Measurements from ENCODE around the gene PSTK.

Gene PSTK

DNA sequence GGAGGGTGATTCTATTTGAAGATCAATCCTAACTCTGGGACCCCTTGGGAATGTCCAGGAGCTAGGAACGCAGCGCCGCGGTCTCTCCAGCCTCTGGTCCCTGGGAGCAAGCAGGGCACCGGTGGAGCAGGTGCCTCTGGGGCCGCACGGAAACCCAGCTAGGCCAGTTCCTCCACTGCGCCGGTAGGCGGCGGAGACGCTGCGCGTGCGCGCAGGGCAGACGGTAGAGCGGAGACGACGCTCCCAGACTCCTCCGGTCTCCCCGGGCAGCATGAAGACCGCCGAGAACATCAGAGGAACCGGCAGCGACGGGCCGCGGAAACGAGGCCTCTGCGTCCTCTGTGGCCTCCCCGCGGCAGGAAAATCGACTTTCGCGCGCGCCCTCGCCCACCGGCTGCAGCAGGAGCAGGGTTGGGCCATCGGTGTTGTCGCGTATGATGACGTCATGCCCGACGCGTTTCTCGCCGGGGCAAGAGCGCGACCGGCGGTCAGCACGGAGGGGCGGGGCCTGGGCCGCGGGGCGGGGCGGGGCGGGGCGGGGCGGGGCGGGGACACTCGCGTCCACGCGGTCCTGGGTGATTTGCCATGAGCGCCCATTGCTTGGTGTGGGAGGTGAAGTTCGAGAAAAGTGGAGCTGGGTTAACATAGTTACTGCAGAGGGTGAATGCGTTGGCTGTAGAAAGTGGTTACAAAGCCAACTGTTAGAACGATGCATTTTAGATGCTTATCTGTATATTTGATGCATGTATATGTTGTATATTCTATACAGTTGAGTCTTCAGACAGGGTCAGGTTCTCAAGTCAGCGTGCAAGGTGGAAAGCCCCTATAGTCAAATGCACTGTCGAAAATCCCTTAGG lies at the start of gene PSTK:
Gene PSTK, plus strand, starts transcription at position 193 of the 857 bp plus-strand sequence. Its CDS starts 79 bp downstream, at position 272.
- DNase-seq: peak; percentile 95

- peak; percentile 92 for DNase-seq
Measured at GRCh38 chr10:122931088-122931906, 48.9 kb upstream of the PSTK start.

GRCh38 chr10:122939133-122939855 lies 40.9 kb upstream of the PSTK start:
- DNase-seq: no peak

- DNase-seq: peak; percentile 39
Measured at GRCh38 chr10:122939856-122940543, 40.2 kb upstream of the PSTK start.

GRCh38 chr10:122949296-122949695 lies 30.9 kb upstream of the PSTK start:
- DNase-seq: no peak

GRCh38 chr10:122953902-122954730 lies 26.1 kb upstream of the PSTK start, which contains the start of gene C10orf88:
TSS of gene C10orf88 (minus strand) at chr10:122954227. CDS start at chr10:122954178, 49 bp downstream.
- peak; percentile 99 for DNase-seq

GRCh38 chr10:122954731-122955050 lies 25.5 kb upstream of the PSTK start:
- no peak for DNase-seq

GRCh38 chr10:122955892-122956291 lies 24.3 kb upstream of the PSTK start:
- DNase-seq: no peak

DNA sequence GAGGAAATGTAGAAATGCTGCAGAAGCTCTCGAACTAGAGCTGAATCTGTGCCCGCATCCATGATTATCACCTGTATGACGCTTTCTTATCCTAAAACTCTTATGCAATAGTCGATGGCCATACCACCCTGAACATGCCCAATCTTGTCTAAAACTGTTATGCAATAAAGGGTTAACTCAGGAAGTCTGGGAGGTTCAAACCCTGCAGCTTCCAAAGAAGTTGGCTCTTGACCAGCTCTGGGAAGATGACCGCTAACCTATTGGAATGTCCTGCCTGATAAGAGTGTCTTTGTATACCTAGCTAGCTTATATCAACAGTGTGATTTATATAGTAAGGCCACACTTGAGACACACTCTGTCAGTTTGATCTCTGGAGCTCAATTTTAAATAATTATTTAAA lies 22.7 kb upstream of the PSTK start:
- no peak for DNase-seq

DNA sequence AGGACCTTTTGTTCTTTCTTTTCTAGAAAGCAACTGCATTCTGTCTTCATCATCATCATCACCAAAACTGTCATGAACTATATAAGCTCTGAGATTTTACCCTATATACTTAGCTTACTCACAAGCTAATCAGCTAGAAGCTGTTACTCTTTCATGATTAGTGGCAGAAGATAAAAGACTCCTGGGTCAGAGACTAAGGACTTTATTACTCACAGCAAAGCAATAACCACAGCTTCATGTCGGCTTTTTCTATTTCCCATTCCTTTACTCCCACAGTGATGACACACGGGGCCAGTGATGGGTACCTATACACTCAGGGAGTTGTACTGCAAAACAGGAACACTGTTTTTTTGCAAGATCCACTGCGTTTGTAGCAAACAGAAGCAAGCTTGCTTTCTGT lies 17.8 kb upstream of the PSTK start:
- DNase-seq: no peak

GRCh38 chr10:122966879-122967278 lies 13.3 kb upstream of the PSTK start:
- no peak for DNase-seq

- no peak for DNase-seq
Measured at GRCh38 chr10:122968698-122969097, 11.5 kb upstream of the PSTK start.

DNA sequence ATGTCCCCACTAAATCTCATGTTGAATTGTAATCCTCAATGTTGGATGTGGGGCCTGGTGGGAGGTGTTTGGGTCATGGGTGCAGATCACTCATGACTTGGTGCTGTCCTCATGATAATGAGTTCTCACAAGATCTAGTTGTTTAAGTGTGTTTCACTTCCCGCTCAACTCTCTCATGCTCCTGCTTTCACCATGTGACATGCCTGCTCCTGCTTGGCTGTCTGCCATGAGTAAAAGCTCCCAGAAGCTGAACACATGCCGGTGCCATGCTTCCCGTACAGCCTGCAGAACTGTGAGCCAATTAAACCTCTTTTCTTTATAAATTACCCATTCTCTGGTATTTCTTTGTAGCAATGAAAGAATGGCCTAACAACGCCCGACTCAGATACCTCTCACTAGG lies 6.2 kb upstream of the PSTK start:
- no peak for DNase-seq

- no peak for DNase-seq
Measured at GRCh38 chr10:122974543-122975064, 5.6 kb upstream of the PSTK start.

GRCh38 chr10:122981066-122981464 lies 864 bp downstream of the PSTK start:
- peak; percentile 80 for DNase-seq

GRCh38 chr10:122983898-122984297 lies 3.7 kb downstream of the PSTK start:
- DNase-seq: no peak

- DNase-seq: no peak
Measured at GRCh38 chr10:122984708-122985107, 4.5 kb downstream of the PSTK start.

DNA sequence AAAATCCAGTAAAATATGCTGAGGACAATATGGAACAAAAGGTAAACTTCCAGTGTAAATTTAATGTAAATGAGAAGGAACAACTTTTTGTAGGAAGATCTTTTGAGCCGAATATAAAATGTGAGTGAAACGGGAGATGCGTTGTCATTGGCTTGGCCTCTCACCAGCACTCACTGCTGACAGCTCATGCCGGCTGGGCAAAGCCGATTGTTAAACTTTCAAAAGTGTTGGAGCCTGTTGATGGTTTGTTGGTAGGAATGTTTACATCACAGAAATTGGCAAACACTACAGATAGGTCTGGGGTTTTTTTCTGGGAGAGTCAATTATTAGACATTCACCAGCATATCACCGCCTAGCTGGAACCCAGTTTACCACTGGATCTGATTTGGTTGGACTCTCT lies 6.1 kb downstream of the PSTK start:
- DNase-seq: no peak

DNA sequence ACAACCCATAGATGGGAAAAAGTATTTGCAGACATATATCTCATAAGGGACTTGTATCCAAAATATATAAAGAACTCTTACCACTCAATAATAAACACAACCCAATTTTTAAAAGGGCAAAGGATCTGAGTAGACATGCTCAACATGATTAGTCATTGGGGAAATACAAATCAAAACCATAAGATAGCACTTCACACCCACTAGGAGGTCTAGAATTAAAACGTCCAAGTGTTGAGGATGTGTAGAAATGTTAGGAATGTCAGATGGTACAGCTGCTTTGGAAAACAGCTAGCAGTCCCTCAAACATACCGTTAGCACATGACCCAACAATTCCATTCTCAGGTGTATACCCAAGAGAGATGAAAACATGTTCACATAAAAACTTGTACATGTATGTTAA lies 8.3 kb downstream of the PSTK start:
- no peak for DNase-seq

DNA sequence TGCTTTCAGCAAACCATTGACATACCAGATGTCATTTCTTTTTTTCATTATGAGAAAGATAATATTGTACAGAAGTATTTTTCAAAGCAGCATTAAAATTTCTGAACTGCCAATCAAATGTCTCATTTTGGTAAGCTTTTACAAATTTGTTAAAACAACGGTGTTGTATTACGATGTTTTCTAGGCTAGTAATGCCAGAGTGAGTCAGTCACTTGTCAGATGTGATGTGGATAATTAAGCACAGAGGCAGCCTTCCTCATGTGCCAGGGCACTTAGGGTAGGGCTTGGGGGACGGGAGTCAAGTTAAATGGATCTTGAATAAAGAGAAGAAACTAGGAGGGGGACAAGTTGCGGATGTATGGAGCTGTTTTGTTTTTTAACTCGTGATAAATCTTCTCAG lies 10.1 kb downstream of the PSTK start:
- no peak for DNase-seq

DNA sequence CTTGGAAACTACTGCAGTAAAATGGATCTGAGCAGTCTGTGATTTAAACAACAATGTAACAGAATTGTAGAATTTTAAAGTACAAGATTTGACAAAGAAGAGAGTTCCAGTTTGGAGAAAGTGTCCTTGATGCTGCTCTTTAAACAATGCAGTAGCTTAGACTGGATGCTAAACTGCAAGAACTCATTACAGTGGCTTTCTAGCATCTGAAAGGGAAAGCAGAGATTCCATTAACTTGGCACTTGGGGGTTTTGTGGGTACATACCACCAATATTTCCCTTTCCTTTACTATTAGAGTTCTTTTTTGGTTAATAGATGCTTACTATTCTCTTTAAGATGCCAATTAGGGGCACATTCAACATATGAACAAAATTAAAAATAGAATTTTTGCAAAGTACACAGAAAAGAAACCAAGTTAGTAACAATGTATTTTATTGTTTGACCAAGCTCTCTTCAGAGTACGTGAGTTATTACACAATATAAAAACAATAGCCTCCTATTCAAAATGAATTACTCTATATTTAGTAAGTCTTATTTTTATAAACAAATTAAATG lies 11.9 kb downstream of the PSTK start:
- no peak for DNase-seq

All from hematopoietic multipotent progenitor cell treated with erythropoietin and hydrocortisone succinate and interleukin-3 and kit ligand, for 4 days (in vitro differentiated cells).